C4-2B (cell line): ENCODE measurements around the gene CCDC88C.
"Not testable (repeated sequence)": the region's sequence is repeated elsewhere in the genome, so short reads cannot be mapped to it uniquely, and the experiment has no call there.

Experiments
- H3K27ac ChIP-seq: fragments of 450-650 bp; 2 replicates; pipeline ENCODE4 v1.5.1; 2017
- CTCF ChIP-seq: fragments of 450-650 bp; conservative IDR thresholded peaks from 2 replicates; pipeline ENCODE4 v1.5.1; 2017; ENCODE audit warnings: mild to moderate bottlenecking
- ZFX ChIP-seq: fragments of 450-650 bp; IDR thresholded peaks from 2 replicates; pipeline ENCODE4 v1.6.1; 2017

The CCDC88C gene

GRCh38 chr14:91270619-91271018 is 147.0 kb downstream of the CCDC88C start:
- TF ChIP-seq CTCF (no peak), ZFX (no peak)
- H3K27ac ChIP-seq = no peak overlapping the region

- TF ChIP-seq ZFX = no peak
- no peak for TF ChIP-seq CTCF
- H3K27ac ChIP-seq = no peak overlapping the region
These were observed 147.4 kb downstream of the CCDC88C start for GRCh38 chr14:91270188-91270587.

GRCh38 chr14:91269076-91269991 is 148.3 kb downstream of the CCDC88C start:
- TF ChIP-seq ZFX (no peak), CTCF (no peak)
- H3K27ac ChIP-seq = no peak overlapping the region; the same call in 1 of the 2 replicates

- no peak for TF ChIP-seq CTCF
- no peak for TF ChIP-seq ZFX
- no peak overlapping the region for H3K27ac ChIP-seq
These were observed 149.6 kb downstream of the CCDC88C start for GRCh38 chr14:91267965-91268437.

GRCh38 chr14:91266276-91266675 is 151.3 kb downstream of the CCDC88C start:
- not testable (repeated sequence) for H3K27ac ChIP-seq

- H3K27ac ChIP-seq = no peak overlapping the region
- TF ChIP-seq CTCF (no peak), ZFX (no peak)
These were observed 152.2 kb downstream of the CCDC88C start for GRCh38 chr14:91265404-91265803.

- TF ChIP-seq ZFX = no peak
- no peak for TF ChIP-seq CTCF
- H3K27ac ChIP-seq = no peak overlapping the region
These were observed 153.2 kb downstream of the CCDC88C start for GRCh38 chr14:91264151-91265150.
